BJ (cell line): ENCODE results near the gene TEX9. TPM values are rescaled to one million over a fixed set of nuclear protein-coding genes. Genes with fewer than 3 reads are reported as not detected.
"Not testable (repeated sequence)": the region's sequence is repeated elsewhere in the genome, so short reads cannot be mapped to it uniquely, and the experiment has no call there.

Experiments used
- CTCF ChIA-PET: fragments of 350-600 bp; formaldehyde crosslinking; extraction: SDS; loops from one replicate; lab custom pipeline; 2021; ENCODE audit warnings: antibody characterized with exemption, inconsistent platforms; lab: Yijun Ruan, JAX
- POLR2A ChIA-PET: fragments of 300-600 bp; sonication (Branson Sonifier 250); formaldehyde crosslinking; extraction: SDS; loops from one replicate; lab custom pipeline; 2021; ENCODE audit warnings: antibody characterized with exemption; lab: Charles Lee
- DNase-seq: peaks from one replicate; pipeline ENCODE4 v3.0.0-alpha.2; 2011; ENCODE audit warnings: low read depth
- H3K27me3 ChIP-seq: 2 replicates; pipeline ENCODE4 v1.6.0; 2011; ENCODE audit warnings: low read length; ENCODE audit not compliant: control insufficient read depth, insufficient read depth
- H3K36me3 ChIP-seq: 2 replicates; pipeline ENCODE4 v1.5.1; 2011; ENCODE audit warnings: low read length; ENCODE audit not compliant: control insufficient read depth, insufficient read depth
- H3K4me3 ChIP-seq: 2 replicates; pipeline ENCODE4 v1.5.1; 2011; ENCODE audit warnings: low read depth, mild to moderate bottlenecking, control low read depth, low read length
- CTCF ChIP-seq: IDR thresholded peaks from 2 replicates; pipeline ENCODE4 v1.5.1; 2011; ENCODE audit warnings: low read depth, mild to moderate bottlenecking, control low read depth, inconsistent platforms, low read length, moderate library complexity; ENCODE audit not compliant: insufficient read depth
- polyA minus RNA-seq: library from RNA; depleted of rRNA, polyadenylated mRNA; stranded (reverse); fragments of >200 nt; gene quantifications from 2 replicates; pipeline ENCODE4 v1.2.3, GENCODE V29; 2011; rRNA and poly(A)+ RNA removed
- polyA plus RNA-seq: library from polyadenylated mRNA; depleted of rRNA; stranded (reverse); fragments of >200 nt; gene quantifications from 2 replicates; pipeline ENCODE4 v1.2.3, GENCODE V29; 2011; rRNA removed

TEX9 gene
- polyA plus RNA-seq = 0.72 and 1.4 TPM in 2 replicates
- 0.72 and 2.6 TPM in 2 replicates for polyA minus RNA-seq

- DNase-seq = peak; percentile 30
- TF ChIP-seq CTCF = no peak
- H3K36me3 ChIP-seq = no peaks in the 10 kb centered on the region
- H3K27me3 ChIP-seq = no peaks in the 10 kb centered on the region
- POLR2A ChIA-PET = no interaction called here
- peak within 1 kb of the TSS; percentile 60 for H3K4me3 ChIP-seq
- CTCF ChIA-PET = interaction anchor here (1.4 kb wide), 1 partner anchor 114 kb away, joined by 4 read pairs; no protein-coding TSS in a partner anchor
These were observed at the start of gene TEX9 for GRCh38 chr15:56365075-56365711. TSS of gene TEX9 (plus strand) at chr15:56365426. CDS start at chr15:56365451, 25 bp downstream.

- CTCF ChIA-PET, H3K36me3 ChIP-seq, H3K27me3 ChIP-seq, H3K4me3 ChIP-seq, DNase-seq, POLR2A ChIA-PET: not testable (repeated sequence)
These were observed 48.7 kb upstream of the TEX9 start for GRCh38 chr15:56316561-56316960.

- Histone ChIP-seq H3K27me3 (no peaks in the 10 kb centered on the region), H3K4me3 (no peak overlapping the region), H3K36me3 (no peaks in the 10 kb centered on the region)
- CTCF ChIA-PET = interaction anchor here (1.1 kb wide), 2 partner anchors 16 to 75 kb away, joined by 3 read pairs; no protein-coding TSS in a partner anchor
- no peak for TF ChIP-seq CTCF
- POLR2A ChIA-PET = no interaction called here
- no peak for DNase-seq
These were observed 44.9 kb upstream of the TEX9 start for GRCh38 chr15:56320316-56320715.

- POLR2A ChIA-PET = no interaction called here
- DNase-seq = no peak
- CTCF ChIA-PET = interaction anchor here (1.1 kb wide), 2 partner anchors 16 to 75 kb away, joined by 3 read pairs; no protein-coding TSS in a partner anchor
These were observed 44.4 kb upstream of the TEX9 start for GRCh38 chr15:56320861-56321260.

GRCh38 chr15:56322444-56322843 lies 42.8 kb upstream of the TEX9 start:
- CTCF ChIA-PET = no interaction called here
- POLR2A ChIA-PET = no interaction called here
- no peak for TF ChIP-seq CTCF
- Histone ChIP-seq H3K27me3 (no peaks in the 10 kb centered on the region), H3K4me3 (no peak overlapping the region), H3K36me3 (no peaks in the 10 kb centered on the region)
- DNase-seq = no peak

More at GRCh38 chr15:56320861-56321260, 44.4 kb upstream of the TEX9 start:
- Histone ChIP-seq H3K4me3 (no peak overlapping the region), H3K27me3 (no peaks in the 10 kb centered on the region), H3K36me3 (no peaks in the 10 kb centered on the region)
- no peak for TF ChIP-seq CTCF
